HCT116 (cell line): ENCODE data around the gene SAMHD1. TPM values are rescaled to one million over a fixed set of nuclear protein-coding genes. Genes with fewer than 3 reads are reported as not detected.
"Not testable (repeated sequence)": the region's sequence is repeated elsewhere in the genome, so short reads cannot be mapped to it uniquely, and the experiment has no call there.

Experiments used
- ATAC-seq: fragments of 200-7000 bp; cut with Tn5 transposase; 2 replicates; pipeline ENCODE4 v1.9.1; 2020; ENCODE audit warnings: mild to moderate bottlenecking, moderate library complexity
- BruUV-seq: library from RNA; stranded (reverse); fragments of 400-500 nt; replicated peaks from 2 replicates; lab custom pipeline; 2021; lab: Mats Ljungman, UMichigan
- CTCF ChIA-PET: fragments of 300-600 bp; sonication (Branson Sonifier 250); formaldehyde crosslinking; loops from one replicate; lab custom pipeline; 2021; ENCODE audit warnings: antibody characterized with exemption; lab: Charles Lee
- POLR2A ChIA-PET: fragments of 300-600, 350-600 bp; sonication (Branson Sonifier 250); formaldehyde crosslinking; loops from one replicate; lab custom pipeline; 2021; ENCODE audit warnings: antibody characterized with exemption; lab: Charles Lee
- RAD21 ChIA-PET, 2 experiments: fragments of 300-600 bp; sonication (Branson Sonifier 250); formaldehyde crosslinking; loops; one replicate each; lab custom pipeline; 2023; ENCODE audit warnings: low total read pairs in 2 of 2; ENCODE audit not compliant: uncharacterized antibody in 2 of 2, unreplicated experiment in 2 of 2, low non-redundant PET in 1 of 2; lab: Charles Lee
- DNase-seq: peaks from one replicate; pipeline ENCODE4 v3.0.0-alpha.2; 2010; ENCODE audit warnings: low read depth, low spot score
- H2AFZ ChIP-seq: fragments of 200-600 bp; shearing (Covaris generic), sonication (generic); 2 replicates; pipeline ENCODE4 v1.6.1; 2017; ENCODE audit warnings: low read depth, mixed run types, mixed read lengths, antibody characterized with exemption, low read length; ENCODE audit not compliant: poor library complexity, severe bottlenecking
- H3K27ac ChIP-seq: 2 replicates; pipeline ENCODE4 v1.5.1; 2012; ENCODE audit warnings: low read depth, low read length
- H3K27me3 ChIP-seq: fragments of 200-600 bp; sonication (generic); 2 replicates; pipeline ENCODE4 v1.6.1; 2016; ENCODE audit warnings: mixed run types, low read length, mixed read lengths; ENCODE audit not compliant: insufficient read depth
- H3K36me3 ChIP-seq, 2 experiments: fragments of 200-500 bp in 1 of 2; fragments of 200-600 bp in 1 of 2; sonication (Bioruptor generic) in 1 of 2; sonication (generic) in 1 of 2; 2 replicates each; pipeline versions ENCODE4 v1.5.1 to v1.6.1; 2014 to 2016; ENCODE audit warnings: low read length in 2 of 2, inconsistent platforms in 1 of 2, mixed read lengths in 1 of 2, mixed run types in 1 of 2; ENCODE audit not compliant: insufficient read depth in 2 of 2, control insufficient read depth in 1 of 2
- H3K4me1 ChIP-seq, 2 experiments: fragments of 200-600 bp in 1 of 2; sonication (generic) in 1 of 2; 2 replicates each; pipeline versions ENCODE4 v1.5.1 to v1.6.1; 2012 to 2017; ENCODE audit warnings: low read length in 2 of 2, inconsistent platforms in 1 of 2, mild to moderate bottlenecking in 1 of 2, mixed read lengths in 1 of 2, mixed run types in 1 of 2, moderate library complexity in 1 of 2; ENCODE audit not compliant: insufficient read depth in 2 of 2, control insufficient read depth in 1 of 2
- H3K4me2 ChIP-seq: fragments of 200-600 bp; sonication (generic); 2 replicates; pipeline ENCODE4 v1.6.1; 2017; ENCODE audit warnings: mixed run types, low read length, mixed read lengths
- H3K4me3 ChIP-seq, 2 experiments: fragments of 200-600 bp in 1 of 2; sonication (generic) in 1 of 2; replicated peaks in 1 of 2; 2 replicates each; pipeline ENCODE4 v1.5.1; 2011 to 2016; ENCODE audit warnings: low read length in 2 of 2, control low read depth in 1 of 2, low read depth in 1 of 2, mild to moderate bottlenecking in 1 of 2, mixed read lengths in 1 of 2, mixed run types in 1 of 2
- H3K79me2 ChIP-seq: fragments of 200-600 bp; sonication (generic); 2 replicates; pipeline ENCODE4 v1.6.1; 2017; ENCODE audit warnings: mild to moderate bottlenecking, mixed run types, low read length, moderate library complexity, mixed read lengths; ENCODE audit not compliant: insufficient read depth
- H3K9ac ChIP-seq: fragments of 200-600 bp; sonication (generic); 2 replicates; pipeline ENCODE4 v1.6.1; 2016; ENCODE audit warnings: low read length, mixed read lengths
- H3K9me2 ChIP-seq: fragments of 200-600 bp; sonication (generic), shearing (Covaris generic); 2 replicates; pipeline ENCODE4 v1.6.1; 2017; ENCODE audit warnings: mixed run types, mild to moderate bottlenecking, moderate library complexity; ENCODE audit not compliant: insufficient read depth
- H3K9me3 ChIP-seq, 2 experiments: fragments of 200-500 bp in 1 of 2; fragments of 200-600 bp in 1 of 2; sonication (Bioruptor generic) in 1 of 2; sonication (generic) in 1 of 2; 2 replicates each; pipeline ENCODE4 v1.6.1; 2014 to 2017; ENCODE audit warnings: low read length in 2 of 2, mixed read lengths in 2 of 2, inconsistent platforms in 1 of 2, low read depth in 1 of 2, mild to moderate bottlenecking in 1 of 2, mixed run types in 1 of 2, moderate library complexity in 1 of 2; ENCODE audit not compliant: control insufficient read depth in 1 of 2, insufficient read depth in 1 of 2
- H4K20me1 ChIP-seq: fragments of 200-600 bp; sonication (generic), shearing (Covaris generic); 2 replicates; pipeline ENCODE4 v1.6.1; 2017; ENCODE audit warnings: mixed run types, mild to moderate bottlenecking, moderate library complexity; ENCODE audit not compliant: insufficient read depth
- CBX3 ChIP-seq: IDR thresholded peaks from 2 replicates; pipeline ENCODE4 v1.6.1; 2012; ENCODE audit warnings: low read depth
- CTCF ChIP-seq, 3 experiments: fragments of 200-600 bp in 1 of 3; sonication (generic) in 1 of 3; IDR thresholded peaks in 2 of 3; conservative IDR thresholded peaks in 1 of 3; 2 replicates each; pipeline ENCODE4 v1.5.1; 2012 to 2017; ENCODE audit warnings: low read depth in 2 of 3, low read length in 2 of 3, antibody characterized with exemption in 1 of 3, borderline replicate concordance in 1 of 3, control low read depth in 1 of 3, mild to moderate bottlenecking in 1 of 3, mixed read lengths in 1 of 3, mixed run types in 1 of 3, moderate library complexity in 1 of 3; ENCODE audit not compliant: insufficient read depth in 1 of 3
- ELF1 ChIP-seq: IDR thresholded peaks from 2 replicates; pipeline ENCODE4 v1.6.1; 2012; ENCODE audit warnings: low read depth, borderline replicate concordance
- RAD21 ChIP-seq: IDR thresholded peaks from 2 replicates; pipeline ENCODE4 v1.6.1; 2012; ENCODE audit warnings: low read depth, mild to moderate bottlenecking
- SP1 ChIP-seq: IDR thresholded peaks from 2 replicates; pipeline ENCODE4 v1.6.1; 2012; ENCODE audit warnings: low read depth
- SRF ChIP-seq: IDR thresholded peaks from 2 replicates; pipeline ENCODE4 v1.6.1; 2012; ENCODE audit warnings: low read depth
- ZFX ChIP-seq: fragments of 450-650 bp; IDR thresholded peaks from 2 replicates; pipeline ENCODE4 v1.6.1; 2017
- intact Hi-C: fragments of 100-400 bp; cut with micrococcal nuclease; formaldehyde crosslinking; loops from 2 replicates; pipeline ENCODE4 v1.10.0; 2022
- total RNA-seq: library from RNA; stranded (reverse); gene quantifications from one replicate; pipeline ENCODE4 v1.2.1, GENCODE V29; 2021; ENCODE audit not compliant: unreplicated experiment
- TF ChIP-seq, protein P1 (sequence below): IDR thresholded peaks from 2 replicates; pipeline ENCODE4 v1.6.1; 2012; ENCODE audit warnings: low read depth

SAMHD1 gene
- total RNA-seq, 1 experiment from 2014 or later, result 21.4 TPM

DNA sequence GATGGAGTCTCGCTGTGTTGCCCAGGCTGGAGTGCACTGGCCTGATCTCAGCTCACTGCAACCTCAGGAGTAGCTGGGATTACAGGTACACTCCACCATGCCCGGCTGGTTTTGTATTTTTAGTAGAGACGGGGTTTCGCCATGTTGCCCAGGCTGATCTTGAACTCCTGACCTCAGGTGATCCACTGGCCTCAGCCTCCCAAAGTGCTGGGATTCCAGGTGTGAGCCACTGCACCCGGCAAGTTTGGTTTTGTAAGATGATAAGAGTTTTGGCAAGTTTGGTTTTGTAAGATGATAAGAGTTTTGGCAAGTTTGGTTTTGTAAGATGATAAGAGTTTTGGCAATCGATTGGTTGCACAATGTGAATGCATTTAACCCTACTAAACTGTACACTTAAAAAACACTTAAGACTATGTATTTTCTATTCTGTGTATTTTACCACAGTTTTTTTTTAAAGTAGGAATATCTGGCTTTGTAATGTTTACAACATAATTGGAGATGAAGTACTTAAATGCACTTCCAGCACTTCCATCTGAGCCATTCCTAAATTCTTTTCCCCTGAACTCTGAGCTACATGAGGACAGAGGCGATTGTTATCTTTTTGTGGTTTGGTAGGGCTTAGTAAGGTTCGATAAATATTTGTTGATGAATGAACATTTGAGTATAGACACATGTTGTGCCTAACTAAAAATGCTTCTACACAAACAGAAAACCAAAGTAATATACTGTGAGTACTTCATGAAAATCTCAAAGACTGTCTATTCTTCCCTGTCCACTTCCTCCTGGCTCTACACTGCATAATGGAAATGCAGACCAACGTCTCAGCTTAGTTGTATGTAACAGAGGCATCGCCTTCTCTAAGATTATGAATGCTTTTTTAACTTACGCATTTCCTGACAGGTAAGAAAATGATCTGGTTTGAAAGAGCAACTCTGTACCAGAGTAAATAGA lies 18.8 kb downstream of the SAMHD1 start:
- H3K4me3 ChIP-seq, result no peak overlapping the region
- no peak overlapping the region for H3K27ac ChIP-seq
- no peak overlapping the region for H2AFZ ChIP-seq
- ChIA-PET CTCF (no interaction called here), RAD21 (no interaction called here), POLR2A (no interaction called here)
- no peaks in the 10 kb centered on the region for H3K27me3 ChIP-seq
- H3K79me2 ChIP-seq, result no peaks in the 10 kb centered on the region
- no TSS peak for BruUV-seq
- no peaks in the 10 kb centered on the region for H3K9me2 ChIP-seq
- H3K9ac ChIP-seq, result no peak overlapping the region
- H3K4me1 ChIP-seq, result peaks cover 0 to 10% of the 10 kb centered on the region in 2 experiments; a peak in 2 of 4 replicates
- H3K4me2 ChIP-seq, result no peak overlapping the region
- ATAC-seq (no peak), DNase-seq (no peak)
- TF ChIP-seq ZFX (no peak), SRF (no peak), SP1 (no peak), RAD21 (no peak), CBX3 (no peak), ELF1 (no peak), CTCF (IDR thresholded peaks at IDR 0.05 in 2 of 3, conservative IDR thresholded peaks at IDR 0.05 in 1 of 3; ENCODE audit: borderline replicate concordance in 1 of 3, insufficient read depth in 1 of 3, low read depth in 2 of 3, low read length in 2 of 3) (no peak)
- TF ChIP-seq, protein P1, sequence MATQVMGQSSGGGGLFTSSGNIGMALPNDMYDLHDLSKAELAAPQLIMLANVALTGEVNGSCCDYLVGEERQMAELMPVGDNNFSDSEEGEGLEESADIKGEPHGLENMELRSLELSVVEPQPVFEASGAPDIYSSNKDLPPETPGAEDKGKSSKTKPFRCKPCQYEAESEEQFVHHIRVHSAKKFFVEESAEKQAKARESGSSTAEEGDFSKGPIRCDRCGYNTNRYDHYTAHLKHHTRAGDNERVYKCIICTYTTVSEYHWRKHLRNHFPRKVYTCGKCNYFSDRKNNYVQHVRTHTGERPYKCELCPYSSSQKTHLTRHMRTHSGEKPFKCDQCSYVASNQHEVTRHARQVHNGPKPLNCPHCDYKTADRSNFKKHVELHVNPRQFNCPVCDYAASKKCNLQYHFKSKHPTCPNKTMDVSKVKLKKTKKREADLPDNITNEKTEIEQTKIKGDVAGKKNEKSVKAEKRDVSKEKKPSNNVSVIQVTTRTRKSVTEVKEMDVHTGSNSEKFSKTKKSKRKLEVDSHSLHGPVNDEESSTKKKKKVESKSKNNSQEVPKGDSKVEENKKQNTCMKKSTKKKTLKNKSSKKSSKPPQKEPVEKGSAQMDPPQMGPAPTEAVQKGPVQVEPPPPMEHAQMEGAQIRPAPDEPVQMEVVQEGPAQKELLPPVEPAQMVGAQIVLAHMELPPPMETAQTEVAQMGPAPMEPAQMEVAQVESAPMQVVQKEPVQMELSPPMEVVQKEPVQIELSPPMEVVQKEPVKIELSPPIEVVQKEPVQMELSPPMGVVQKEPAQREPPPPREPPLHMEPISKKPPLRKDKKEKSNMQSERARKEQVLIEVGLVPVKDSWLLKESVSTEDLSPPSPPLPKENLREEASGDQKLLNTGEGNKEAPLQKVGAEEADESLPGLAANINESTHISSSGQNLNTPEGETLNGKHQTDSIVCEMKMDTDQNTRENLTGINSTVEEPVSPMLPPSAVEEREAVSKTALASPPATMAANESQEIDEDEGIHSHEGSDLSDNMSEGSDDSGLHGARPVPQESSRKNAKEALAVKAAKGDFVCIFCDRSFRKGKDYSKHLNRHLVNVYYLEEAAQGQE, result no peak
- no peaks in the 10 kb centered on the region for H3K9me3 ChIP-seq
- no peaks in the 10 kb centered on the region for H3K36me3 ChIP-seq
- intact Hi-C loops, result no loop called here
- no peaks in the 10 kb centered on the region for H4K20me1 ChIP-seq

- H2AFZ ChIP-seq, H4K20me1 ChIP-seq, H3K4me2 ChIP-seq, intact Hi-C loops, DNase-seq, H3K9me3 ChIP-seq, ATAC-seq, H3K79me2 ChIP-seq, H3K27ac ChIP-seq, BruUV-seq, H3K9ac ChIP-seq, H3K36me3 ChIP-seq, RAD21 ChIA-PET, POLR2A ChIA-PET, H3K9me2 ChIP-seq, H3K27me3 ChIP-seq, H3K4me3 ChIP-seq, CTCF ChIA-PET: not testable (repeated sequence)
- H3K4me1 ChIP-seq, result peaks cover 0 to 10% of the 10 kb centered on the region in 2 experiments; a peak in 2 of 4 replicates
These were observed 19.4 kb downstream of the SAMHD1 start for GRCh38 chr20:36932067-36932466.
